ENCODE data around the gene SYT14. TPM values are rescaled to one million over a fixed set of nuclear protein-coding genes. Genes with fewer than 3 reads are reported as not detected.

The SYT14 gene
- polyA plus RNA-seq, 1 donor from 2014 or later = 21.9 TPM

DNA sequence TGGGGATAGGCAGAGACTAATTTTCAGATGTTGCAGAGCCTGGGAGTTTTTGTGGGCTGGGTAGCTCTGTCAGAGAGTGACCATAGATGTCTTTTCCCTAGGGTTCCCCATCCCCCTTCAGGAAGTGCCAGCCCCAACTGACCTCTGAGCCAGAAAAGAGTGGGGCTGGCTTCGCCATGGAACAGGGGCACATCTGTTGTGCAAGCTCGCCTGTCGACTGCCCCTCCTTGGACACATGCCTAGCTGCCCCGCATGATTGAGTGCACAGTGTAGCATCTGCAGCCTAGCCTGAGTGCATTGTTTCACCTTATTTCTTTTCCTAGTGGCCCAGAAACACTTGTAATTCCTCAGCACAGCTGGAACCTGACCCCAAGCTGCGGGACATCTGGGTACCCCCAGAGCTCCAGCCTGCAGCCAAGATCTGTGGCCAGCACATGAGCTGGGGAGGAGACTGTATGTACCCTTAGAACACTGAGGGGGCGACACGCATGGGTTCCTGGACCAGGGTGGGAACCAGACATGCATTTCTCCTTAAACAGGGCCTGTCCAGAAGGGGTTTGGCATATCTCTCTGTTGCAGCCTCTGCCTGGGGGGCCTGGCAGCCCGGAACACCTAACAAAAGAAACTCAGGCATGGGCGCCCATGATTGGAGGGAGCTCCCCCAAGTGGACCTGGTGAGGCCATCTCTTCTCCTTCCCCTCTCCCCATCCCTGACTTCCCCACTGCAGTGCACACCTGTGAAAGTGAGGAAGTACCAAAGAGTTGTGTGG is 55.2 kb downstream of the SYT14 start:
- no peaks in the 10 kb centered on the region for H3K79me2 ChIP-seq (replicated peaks; ENCODE audit: insufficient read depth, low read length)
- no peaks in the 10 kb centered on the region for H3K9me3 ChIP-seq (ENCODE audit: low read length)
- no peaks in the 10 kb centered on the region for H3K9me2 ChIP-seq (ENCODE audit: insufficient read depth, low read length)
- no peak overlapping the region for H3K4me3 ChIP-seq (ENCODE audit: low read length)
- H3K4me2 ChIP-seq (ENCODE audit: low read length) = no peak overlapping the region
- H2AFZ ChIP-seq (ENCODE audit: low read depth, low read length) = no peak overlapping the region
- H3K27ac ChIP-seq (ENCODE audit: low read length) = no peak overlapping the region
- no peaks in the 10 kb centered on the region for H3K36me3 ChIP-seq (ENCODE audit: insufficient read depth, low read length)
- no peaks in the 10 kb centered on the region for H3K27me3 ChIP-seq (ENCODE audit: insufficient read depth, low read depth, low read length)
- TF ChIP-seq EZH2 (IDR thresholded peaks at IDR 0.05; ENCODE audit: borderline replicate concordance, insufficient read depth, low read length, poor library complexity, severe bottlenecking) = no peak
- no peak for TF ChIP-seq POLR2AphosphoS5 (IDR thresholded peaks at IDR 0.05)
- TF ChIP-seq EP300 (conservative IDR thresholded peaks at IDR 0.05; ENCODE audit: poor library complexity, severe bottlenecking) = no peak
- no peak for TF ChIP-seq MXI1 (conservative IDR thresholded peaks at IDR 0.05; ENCODE audit: poor library complexity, severe bottlenecking)
- no peak for TF ChIP-seq RAD21 (conservative IDR thresholded peaks at IDR 0.05)
- TF ChIP-seq TAF1 (IDR thresholded peaks at IDR 0.05; ENCODE audit: low read depth) = no peak
- no peak for TF ChIP-seq SMC3 (conservative IDR thresholded peaks at IDR 0.05; ENCODE audit: poor library complexity)
- TF ChIP-seq CTCF (IDR thresholded peaks at IDR 0.05; ENCODE audit: poor library complexity, severe bottlenecking) = no peak
- TF ChIP-seq REST (IDR thresholded peaks at IDR 0.05; ENCODE audit: borderline replicate concordance) = no peak
- H3F3A ChIP-seq (ENCODE audit: insufficient read depth, low read length, poor library complexity, severe bottlenecking) = no peaks in the 10 kb centered on the region
- H4K20me1 ChIP-seq (ENCODE audit: insufficient read depth) = no peaks in the 10 kb centered on the region
- H3K9ac ChIP-seq (ENCODE audit: low read length) = no peak overlapping the region

GRCh38 chr1:209996348-209996747 is 58.3 kb downstream of the SYT14 start:
- no peaks in the 10 kb centered on the region for H3K36me3 ChIP-seq (ENCODE audit: insufficient read depth, low read length)
- TF ChIP-seq MXI1 (conservative IDR thresholded peaks at IDR 0.05; ENCODE audit: poor library complexity, severe bottlenecking) (no peak), RAD21 (conservative IDR thresholded peaks at IDR 0.05) (no peak), TAF1 (IDR thresholded peaks at IDR 0.05; ENCODE audit: low read depth) (no peak), REST (IDR thresholded peaks at IDR 0.05; ENCODE audit: borderline replicate concordance) (no peak), CTCF (IDR thresholded peaks at IDR 0.05; ENCODE audit: poor library complexity, severe bottlenecking) (no peak), EZH2 (IDR thresholded peaks at IDR 0.05; ENCODE audit: borderline replicate concordance, insufficient read depth, low read length, poor library complexity, severe bottlenecking) (no peak), POLR2AphosphoS5 (IDR thresholded peaks at IDR 0.05) (no peak), EP300 (conservative IDR thresholded peaks at IDR 0.05; ENCODE audit: poor library complexity, severe bottlenecking) (no peak), SMC3 (conservative IDR thresholded peaks at IDR 0.05; ENCODE audit: poor library complexity) (no peak)
- no peaks in the 10 kb centered on the region for H3K9me2 ChIP-seq (ENCODE audit: insufficient read depth, low read length)
- H3K27ac ChIP-seq (ENCODE audit: low read length) = no peak overlapping the region
- H3K9ac ChIP-seq (ENCODE audit: low read length) = no peak overlapping the region
- no peaks in the 10 kb centered on the region for H3F3A ChIP-seq (ENCODE audit: insufficient read depth, low read length, poor library complexity, severe bottlenecking)
- no peak overlapping the region for H3K4me3 ChIP-seq (ENCODE audit: low read length)
- H3K4me2 ChIP-seq (ENCODE audit: low read length) = no peak overlapping the region
- H3K79me2 ChIP-seq (replicated peaks; ENCODE audit: insufficient read depth, low read length) = no peaks in the 10 kb centered on the region
- H3K9me3 ChIP-seq (ENCODE audit: low read length) = no peaks in the 10 kb centered on the region
- no peaks in the 10 kb centered on the region for H3K27me3 ChIP-seq (ENCODE audit: insufficient read depth, low read depth, low read length)
- H2AFZ ChIP-seq (ENCODE audit: low read depth, low read length) = no peak overlapping the region
- no peaks in the 10 kb centered on the region for H4K20me1 ChIP-seq (ENCODE audit: insufficient read depth)

All from neural cell (in vitro differentiated cells).